Measurements from ENCODE around the gene KITLG. TPM values are rescaled to one million over a fixed set of nuclear protein-coding genes. Genes with fewer than 3 reads are reported as not detected.

Gene KITLG
- total RNA-seq, 1 experiment from 2014 or later: 570 TPM

DNA sequence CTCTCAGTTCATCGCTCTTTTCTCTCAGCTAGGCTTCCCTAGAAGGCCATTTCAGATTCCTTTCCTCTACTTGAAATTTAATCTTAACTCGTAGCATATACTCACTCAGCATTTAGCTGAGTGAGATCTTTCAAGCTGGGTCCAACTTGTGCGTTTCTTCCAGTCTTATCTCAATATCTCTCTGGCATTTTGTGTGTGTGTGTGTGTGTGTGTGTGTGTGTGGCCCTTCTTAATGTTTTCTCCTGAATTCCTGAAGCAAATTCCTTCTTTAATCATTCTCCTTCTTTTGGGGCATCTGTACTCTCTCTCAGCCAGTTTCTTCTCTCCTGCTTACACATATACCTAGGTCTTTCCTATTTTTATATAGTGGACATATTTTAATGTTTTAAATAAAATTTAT, 129.1 kb downstream of the KITLG start:
- no peak for DNase-seq (ENCODE audit: low read depth, low spot score)
- no TSS peak for BruUV-seq (replicated peaks)
- Histone ChIP-seq H3K9me2 (ENCODE audit: insufficient read depth) (no peaks in the 10 kb centered on the region), H2AFZ (ENCODE audit: low read depth, low read length, poor library complexity, severe bottlenecking) (no peak overlapping the region), H3K27ac (ENCODE audit: low read depth, low read length) (no peak overlapping the region), H3K4me3 (replicated peaks in 1 of 2; ENCODE audit: low read depth in 1 of 2, low read length in 2 of 2) (no peak overlapping the region), H3K27me3 (ENCODE audit: insufficient read depth, low read length) (no peaks in the 10 kb centered on the region), H4K20me1 (ENCODE audit: insufficient read depth) (no peaks in the 10 kb centered on the region), H3K9ac (ENCODE audit: low read length) (no peak overlapping the region), H3K9me3 (ENCODE audit: control insufficient read depth in 1 of 2, insufficient read depth in 1 of 2, low read depth in 1 of 2, low read length in 2 of 2) (no peaks in the 10 kb centered on the region), H3K4me1 (ENCODE audit: control insufficient read depth in 1 of 2, insufficient read depth in 2 of 2, low read length in 2 of 2) (no peaks in the 10 kb centered on the region), H3K36me3 (ENCODE audit: control insufficient read depth in 1 of 2, insufficient read depth in 2 of 2, low read length in 2 of 2) (no peaks in the 10 kb centered on the region), H3K79me2 (ENCODE audit: insufficient read depth, low read length) (no peaks in the 10 kb centered on the region), H3K4me2 (ENCODE audit: low read length) (no peak overlapping the region)
- CTCF ChIA-PET: no interaction called here
- ATAC-seq: no peak
- intact Hi-C loops (cut with micrococcal nuclease): no loop called here
- TF ChIP-seq JUND (IDR thresholded peaks at IDR 0.05) (no peak), SP1 (IDR thresholded peaks at IDR 0.05; ENCODE audit: low read depth) (no peak), CEBPB (IDR thresholded peaks at IDR 0.05; ENCODE audit: low read depth) (no peak), SIN3A (IDR thresholded peaks at IDR 0.05; ENCODE audit: low read depth) (no peak), EZH2phosphoT487 (IDR thresholded peaks at IDR 0.05; ENCODE audit: borderline replicate concordance) (no peak), EGR1 (IDR thresholded peaks at IDR 0.05; ENCODE audit: low read depth) (no peak), TCF7L2 (IDR thresholded peaks at IDR 0.05; ENCODE audit: borderline replicate concordance, extremely low read depth, insufficient read depth, insufficient read length) (no peak), CTCF (IDR thresholded peaks at IDR 0.05 in 2 of 3, conservative IDR thresholded peaks at IDR 0.05 in 1 of 3; ENCODE audit: borderline replicate concordance in 1 of 3, insufficient read depth in 1 of 3, low read depth in 2 of 3, low read length in 2 of 3) (no peak), POLR2AphosphoS5 (IDR thresholded peaks at IDR 0.05; ENCODE audit: low read depth, low read length) (no peak), EZH2 (IDR thresholded peaks at IDR 0.05) (no peak), SRF (IDR thresholded peaks at IDR 0.05; ENCODE audit: low read depth) (no peak), FOSL1 (IDR thresholded peaks at IDR 0.05; ENCODE audit: low read depth) (no peak), YY1 (IDR thresholded peaks at IDR 0.05; ENCODE audit: extremely low read depth, insufficient replicate concordance, low read depth, low read length) (no peak), POLR2A (IDR thresholded peaks at IDR 0.05; ENCODE audit: borderline replicate concordance, extremely low read depth, insufficient read depth, insufficient read length) (no peak), ZFX (IDR thresholded peaks at IDR 0.05) (no peak), CBX3 (IDR thresholded peaks at IDR 0.05; ENCODE audit: low read depth) (no peak)
- TF ChIP-seq, protein P1, sequence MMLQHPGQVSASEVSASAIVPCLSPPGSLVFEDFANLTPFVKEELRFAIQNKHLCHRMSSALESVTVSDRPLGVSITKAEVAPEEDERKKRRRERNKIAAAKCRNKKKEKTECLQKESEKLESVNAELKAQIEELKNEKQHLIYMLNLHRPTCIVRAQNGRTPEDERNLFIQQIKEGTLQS (IDR thresholded peaks at IDR 0.05): no peak
- TF ChIP-seq, protein P2, sequence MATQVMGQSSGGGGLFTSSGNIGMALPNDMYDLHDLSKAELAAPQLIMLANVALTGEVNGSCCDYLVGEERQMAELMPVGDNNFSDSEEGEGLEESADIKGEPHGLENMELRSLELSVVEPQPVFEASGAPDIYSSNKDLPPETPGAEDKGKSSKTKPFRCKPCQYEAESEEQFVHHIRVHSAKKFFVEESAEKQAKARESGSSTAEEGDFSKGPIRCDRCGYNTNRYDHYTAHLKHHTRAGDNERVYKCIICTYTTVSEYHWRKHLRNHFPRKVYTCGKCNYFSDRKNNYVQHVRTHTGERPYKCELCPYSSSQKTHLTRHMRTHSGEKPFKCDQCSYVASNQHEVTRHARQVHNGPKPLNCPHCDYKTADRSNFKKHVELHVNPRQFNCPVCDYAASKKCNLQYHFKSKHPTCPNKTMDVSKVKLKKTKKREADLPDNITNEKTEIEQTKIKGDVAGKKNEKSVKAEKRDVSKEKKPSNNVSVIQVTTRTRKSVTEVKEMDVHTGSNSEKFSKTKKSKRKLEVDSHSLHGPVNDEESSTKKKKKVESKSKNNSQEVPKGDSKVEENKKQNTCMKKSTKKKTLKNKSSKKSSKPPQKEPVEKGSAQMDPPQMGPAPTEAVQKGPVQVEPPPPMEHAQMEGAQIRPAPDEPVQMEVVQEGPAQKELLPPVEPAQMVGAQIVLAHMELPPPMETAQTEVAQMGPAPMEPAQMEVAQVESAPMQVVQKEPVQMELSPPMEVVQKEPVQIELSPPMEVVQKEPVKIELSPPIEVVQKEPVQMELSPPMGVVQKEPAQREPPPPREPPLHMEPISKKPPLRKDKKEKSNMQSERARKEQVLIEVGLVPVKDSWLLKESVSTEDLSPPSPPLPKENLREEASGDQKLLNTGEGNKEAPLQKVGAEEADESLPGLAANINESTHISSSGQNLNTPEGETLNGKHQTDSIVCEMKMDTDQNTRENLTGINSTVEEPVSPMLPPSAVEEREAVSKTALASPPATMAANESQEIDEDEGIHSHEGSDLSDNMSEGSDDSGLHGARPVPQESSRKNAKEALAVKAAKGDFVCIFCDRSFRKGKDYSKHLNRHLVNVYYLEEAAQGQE (IDR thresholded peaks at IDR 0.05; ENCODE audit: low read depth): no peak
- TF ChIP-seq, protein P3, sequence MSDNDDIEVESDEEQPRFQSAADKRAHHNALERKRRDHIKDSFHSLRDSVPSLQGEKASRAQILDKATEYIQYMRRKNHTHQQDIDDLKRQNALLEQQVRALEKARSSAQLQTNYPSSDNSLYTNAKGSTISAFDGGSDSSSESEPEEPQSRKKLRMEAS (IDR thresholded peaks at IDR 0.05): no peak
- TF ChIP-seq, protein P4, sequence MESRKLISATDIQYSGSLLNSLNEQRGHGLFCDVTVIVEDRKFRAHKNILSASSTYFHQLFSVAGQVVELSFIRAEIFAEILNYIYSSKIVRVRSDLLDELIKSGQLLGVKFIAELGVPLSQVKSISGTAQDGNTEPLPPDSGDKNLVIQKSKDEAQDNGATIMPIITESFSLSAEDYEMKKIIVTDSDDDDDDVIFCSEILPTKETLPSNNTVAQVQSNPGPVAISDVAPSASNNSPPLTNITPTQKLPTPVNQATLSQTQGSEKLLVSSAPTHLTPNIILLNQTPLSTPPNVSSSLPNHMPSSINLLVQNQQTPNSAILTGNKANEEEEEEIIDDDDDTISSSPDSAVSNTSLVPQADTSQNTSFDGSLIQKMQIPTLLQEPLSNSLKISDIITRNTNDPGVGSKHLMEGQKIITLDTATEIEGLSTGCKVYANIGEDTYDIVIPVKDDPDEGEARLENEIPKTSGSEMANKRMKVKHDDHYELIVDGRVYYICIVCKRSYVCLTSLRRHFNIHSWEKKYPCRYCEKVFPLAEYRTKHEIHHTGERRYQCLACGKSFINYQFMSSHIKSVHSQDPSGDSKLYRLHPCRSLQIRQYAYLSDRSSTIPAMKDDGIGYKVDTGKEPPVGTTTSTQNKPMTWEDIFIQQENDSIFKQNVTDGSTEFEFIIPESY (IDR thresholded peaks at IDR 0.05; ENCODE audit: extremely low read depth, insufficient replicate concordance, low read length): no peak
- RAD21 ChIA-PET (ENCODE audit: low non-redundant PET in 1 of 2, low total read pairs in 2 of 2, uncharacterized antibody in 2 of 2, unreplicated experiment in 2 of 2): no interaction called here
- POLR2A ChIA-PET: no interaction called here

Measured in HCT116 (cell line).